Endothelial cell of umbilical vein (primary cell): Measurements from ENCODE around the gene PARD6G. TPM values are rescaled to one million over a fixed set of nuclear protein-coding genes. Genes with fewer than 3 reads are reported as not detected.

Experiments used
- BruUV-seq: library from RNA; stranded (reverse); fragments of 400-500 nt; replicated peaks from 2 replicates; lab custom pipeline; 2021; lab: Mats Ljungman, UMichigan
- CTCF ChIA-PET: fragments of 300-600, 350-600 bp; sonication (Branson Sonifier 250); formaldehyde crosslinking; loops from one replicate; lab custom pipeline; 2021; ENCODE audit warnings: antibody characterized with exemption, inconsistent platforms; lab: Charles Lee
- POLR2A ChIA-PET: fragments of 300-600, 350-600 bp; sonication (Branson Sonifier 250); formaldehyde crosslinking; loops from one replicate; lab custom pipeline; 2021; ENCODE audit warnings: antibody characterized with exemption, inconsistent platforms; lab: Charles Lee
- DNase-seq: peaks from one replicate; pipeline ENCODE4 v3.0.0-alpha.2; 2011; ENCODE audit warnings: low read depth, low spot score
- FAIRE-seq: peaks from 2 replicates; lab custom pipeline; 2011; peaks lifted over from hg19 to GRCh38; lab: Jason Lieb, UNC
- H2AFZ ChIP-seq: 2 replicates; pipeline ENCODE4 v1.6.0; 2012; ENCODE audit warnings: low read depth, low read length, control low read depth, inconsistent platforms
- H3K27ac ChIP-seq: 2 replicates; pipeline ENCODE4 v1.5.1; 2011; ENCODE audit warnings: low read depth, mild to moderate bottlenecking, control low read depth, low read length, moderate library complexity; ENCODE audit not compliant: insufficient read depth
- H3K27me3 ChIP-seq, 2 experiments: 2 replicates each; pipeline versions ENCODE4 v1.6.0 to v1.6.1; 2011; ENCODE audit warnings: low read length in 2 of 2, mixed read lengths in 1 of 2; ENCODE audit not compliant: control insufficient read depth in 2 of 2, insufficient read depth in 2 of 2
- H3K36me3 ChIP-seq, 2 experiments: 2 replicates in 1 of 2; 3 replicates in 1 of 2; pipeline ENCODE4 v1.5.1; 2011; ENCODE audit warnings: low read length in 2 of 2, mild to moderate bottlenecking in 1 of 2, moderate library complexity in 1 of 2; ENCODE audit not compliant: control insufficient read depth in 2 of 2, insufficient read depth in 2 of 2; ENCODE audit errors: extremely low read depth in 1 of 2
- H3K4me1 ChIP-seq: 3 replicates; pipeline ENCODE4 v1.5.1; 2011; ENCODE audit warnings: mild to moderate bottlenecking, low read length; ENCODE audit not compliant: control insufficient read depth, insufficient read depth; ENCODE audit errors: extremely low read depth
- H3K4me2 ChIP-seq: 2 replicates; pipeline ENCODE4 v1.6.1; 2011; ENCODE audit warnings: low read length, control low read depth, mixed read lengths; ENCODE audit not compliant: insufficient read depth
- H3K4me3 ChIP-seq, 3 experiments: fragments of 200-600 bp in 1 of 3; sonication (generic), shearing (Covaris generic) in 1 of 3; replicated peaks in 1 of 3; 2 replicates each; pipeline ENCODE4 v1.5.1; 2011 to 2016; ENCODE audit warnings: control low read depth in 3 of 3, low read length in 3 of 3, mild to moderate bottlenecking in 2 of 3, inconsistent platforms in 1 of 3, low read depth in 1 of 3, moderate library complexity in 1 of 3; ENCODE audit not compliant: insufficient read depth in 1 of 3
- H3K79me2 ChIP-seq: 2 replicates; pipeline ENCODE4 v1.6.0; 2012; ENCODE audit warnings: low read length, inconsistent platforms; ENCODE audit not compliant: control insufficient read depth, insufficient read depth
- H3K9ac ChIP-seq: replicated peaks from 2 replicates; pipeline ENCODE3; 2011; ENCODE audit warnings: low read length, control low read depth; ENCODE audit not compliant: insufficient read depth; ENCODE audit errors: extremely low read depth
- H3K9me1 ChIP-seq: replicated peaks from 3 replicates; pipeline ENCODE4 v1.6.0; 2011; ENCODE audit warnings: mild to moderate bottlenecking, low read length; ENCODE audit not compliant: control insufficient read depth, insufficient read depth; ENCODE audit errors: extremely low read depth
- H3K9me3 ChIP-seq: replicated peaks from 2 replicates; pipeline ENCODE4 v1.5.1; 2012; ENCODE audit warnings: low read length, inconsistent platforms; ENCODE audit not compliant: control insufficient read depth, insufficient read depth
- H4K20me1 ChIP-seq: replicated peaks from 2 replicates; pipeline ENCODE3; 2011; ENCODE audit warnings: mild to moderate bottlenecking, low read length; ENCODE audit not compliant: control insufficient read depth, insufficient read depth; ENCODE audit errors: extremely low read depth
- CTCF ChIP-seq, 2 donors: IDR thresholded peaks; 1 replicate in 1 of 2; 2 replicates in 1 of 2; pipeline ENCODE4 v1.5.1; 2011; ENCODE audit warnings: low read length in 2 of 2, mild to moderate bottlenecking in 2 of 2, moderate library complexity in 2 of 2, control low read depth in 1 of 2, inconsistent platforms in 1 of 2, low read depth in 1 of 2; ENCODE audit not compliant: insufficient read depth in 1 of 2; ENCODE audit errors: extremely low read depth in 1 of 2
- EZH2 ChIP-seq: IDR thresholded peaks from 2 replicates; pipeline ENCODE4 v1.6.1; 2012; ENCODE audit warnings: borderline replicate concordance, low read depth, mild to moderate bottlenecking, moderate library complexity, low read length, inconsistent platforms; ENCODE audit not compliant: severe bottlenecking
- FOS ChIP-seq: IDR thresholded peaks from 2 replicates; pipeline ENCODE4 v1.6.1; 2011; ENCODE audit warnings: mild to moderate bottlenecking, low read length, moderate library complexity, borderline replicate concordance; ENCODE audit not compliant: insufficient read depth
- GATA2 ChIP-seq: IDR thresholded peaks from 2 replicates; pipeline ENCODE4 v1.7.0; 2011; ENCODE audit warnings: low read depth, mild to moderate bottlenecking, moderate library complexity, mixed read lengths, low read length; ENCODE audit not compliant: insufficient read length, insufficient read depth
- JUN ChIP-seq: IDR thresholded peaks from 2 replicates; pipeline ENCODE4 v1.6.1; 2011; ENCODE audit warnings: borderline replicate concordance, low read depth; ENCODE audit not compliant: insufficient read length, insufficient read depth
- MAX ChIP-seq: IDR thresholded peaks from 2 replicates; pipeline ENCODE4 v1.6.1; 2011; ENCODE audit not compliant: insufficient read depth, insufficient read length
- MYC ChIP-seq: IDR thresholded peaks from one replicate; pipeline ENCODE4 v1.6.1; 2011; ENCODE audit warnings: mild to moderate bottlenecking, low read depth, low read length
- POLR2A ChIP-seq: IDR thresholded peaks from 2 replicates; pipeline ENCODE4 v1.6.1; 2012; ENCODE audit warnings: low read depth, mild to moderate bottlenecking, control low read depth, low read length
- POLR2AphosphoS5 ChIP-seq: IDR thresholded peaks from 2 replicates; pipeline ENCODE4 v1.6.1; 2012; ENCODE audit warnings: low read depth, mild to moderate bottlenecking, control low read depth, low read length, moderate library complexity; ENCODE audit not compliant: insufficient read depth
- dilution Hi-C: fragments of 300-500 bp; cut with MboI; formaldehyde crosslinking; loops from one replicate; pipeline ENCODE4 v1.15.0; 2019; ENCODE audit warnings: low sequenced_read_pairs; ENCODE audit not compliant: extremely low pct_ligation_motif_present
- intact Hi-C: fragments of 100-400 bp; cut with micrococcal nuclease; formaldehyde crosslinking; loops from one replicate; pipeline ENCODE4 v1.10.0; 2022
- polyA plus RNA-seq, 4 experiments: library from polyadenylated mRNA; depleted of rRNA in 3 of 4; stranded (reverse) in 3 of 4; unstranded in 1 of 4; fragments of >200 nt; gene quantifications; 2 replicates each; pipeline versions ENCODE4 v1.2.1 to v1.2.3, GENCODE V29; 2011 to 2012; ENCODE audit warnings: missing spikeins in 1 of 4
- total RNA-seq: library from RNA; stranded (reverse); gene quantifications from 2 replicates; pipeline ENCODE4 v1.2.3, GENCODE V29; 2021

The PARD6G gene
- total and polyA plus RNA-seq, 2 donors (not counting 3 experiments of a cell fraction or from before 2014, with no cell fraction given) = 1.2 to 1.8 TPM

GRCh38 chr18:80161781-80162417 is 85.4 kb downstream of the PARD6G start:
- Histone ChIP-seq H3K9me1 (no peaks in the 10 kb centered on the region), H4K20me1 (no peaks in the 10 kb centered on the region), H3K4me1 (no peaks in the 10 kb centered on the region), H3K79me2 (no peaks in the 10 kb centered on the region), H3K9me3 (no peaks in the 10 kb centered on the region), H3K9ac (no peak overlapping the region), H3K27me3 (no peaks in the 10 kb centered on the region), H3K4me2 (no peak overlapping the region), H3K27ac (no peak overlapping the region), H3K4me3 (no peak overlapping the region), H3K36me3 (no peaks in the 10 kb centered on the region), H2AFZ (no peak overlapping the region)
- FAIRE-seq (no peak), DNase-seq (no peak)
- TF ChIP-seq JUN (no peak), POLR2A (no peak), EZH2 (no peak), MYC (no peak), MAX (no peak), GATA2 (no peak), POLR2AphosphoS5 (no peak), CTCF (IDR thresholded peaks at IDR 0.05; ENCODE audit: extremely low read depth in 1 of 2, insufficient read depth in 1 of 2, low read depth in 1 of 2, low read length in 2 of 2) (no peak), FOS (no peak)
- dilution Hi-C loops = no loop called here
- intact Hi-C loops = no loop called here
- no TSS peak for BruUV-seq
- ChIA-PET CTCF (interaction anchor here (1.7 kb wide), 1 partner anchor 20 kb away, joined by 4 read pairs; no protein-coding TSS in a partner anchor), POLR2A (no interaction called here)
